ENCODE measurements around the gene EIF4ENIF1.
"Not testable (repeated sequence)": the region's sequence is repeated elsewhere in the genome, so short reads cannot be mapped to it uniquely, and the experiment has no call there.

The EIF4ENIF1 gene

GRCh38 chr22:31496735-31497146 lies 7.1 kb upstream of the EIF4ENIF1 start:
- DNase-seq (ENCODE audit: low read depth, low spot score) = no peak
- TF ChIP-seq FOXP2 (optimal IDR thresholded peaks at IDR 0.05; ENCODE audit: control extremely low read depth, extremely low read length, insufficient read depth) (no peak), POLR2AphosphoS5 (IDR thresholded peaks at IDR 0.05; ENCODE audit: borderline replicate concordance, low read depth, low read length) (no peak)

GRCh38 chr22:31496007-31496734 lies 6.5 kb upstream of the EIF4ENIF1 start, which contains the start of gene SFI1:
Gene SFI1, plus strand, starts transcription at chr22:31496536. Its CDS starts 11,749 bp downstream, at chr22:31508285.
- Histone ChIP-seq H3K36me3 (ENCODE audit: insufficient read depth, low read length) (0 out of 2 replicates have a peak, but pooled peaks cover 4% of the 10 kb centered on the region), H3K27ac (peak within 1 kb of the TSS; percentile 65), H3K9ac (ENCODE audit: insufficient read length) (peak within 1 kb of the TSS; percentile 82), H3K9me3 (ENCODE audit: low read depth, low read length) (no peaks in the 10 kb centered on the region; the same call in 1 of the 2 replicates), H3K4me3 (peak within 1 kb of the TSS; percentile 96)
- no peak for TF ChIP-seq EZH2 (IDR thresholded peaks at IDR 0.05)
- peak; percentile 35 for TF ChIP-seq FOXP2 (optimal IDR thresholded peaks at IDR 0.05; ENCODE audit: control extremely low read depth, extremely low read length, insufficient read depth)
- peak; percentile 84 for TF ChIP-seq POLR2AphosphoS5 (IDR thresholded peaks at IDR 0.05; ENCODE audit: borderline replicate concordance, low read depth, low read length)
- DNase-seq (ENCODE audit: low read depth, low spot score) = peak; percentile 47

More at GRCh38 chr22:31496735-31497146, 7.1 kb upstream of the EIF4ENIF1 start:
- H3K9ac ChIP-seq (ENCODE audit: insufficient read length) = peak overlapping the region; percentile 82
- peak overlapping the region; percentile 96 for H3K4me3 ChIP-seq
- H3K36me3 ChIP-seq (ENCODE audit: insufficient read depth, low read length) = 0 out of 2 replicates have a peak, but pooled peaks cover 4% of the 10 kb centered on the region
- H3K9me3 ChIP-seq (ENCODE audit: low read depth, low read length) = no peaks in the 10 kb centered on the region; the same call in 1 of the 2 replicates
- H3K27ac ChIP-seq = no peak overlapping the region

GRCh38 chr22:31495343-31495742 lies 5.7 kb upstream of the EIF4ENIF1 start:
- 0 out of 2 replicates have a peak, but pooled peaks cover 4% of the 10 kb centered on the region for H3K36me3 ChIP-seq (ENCODE audit: insufficient read depth, low read length)
- no peaks in the 10 kb centered on the region; the same call in 1 of the 2 replicates for H3K9me3 ChIP-seq (ENCODE audit: low read depth, low read length)
- peak overlapping the region; percentile 66 for H3K9ac ChIP-seq (ENCODE audit: insufficient read length)
- DNase-seq (ENCODE audit: low read depth, low spot score) = no peak
- H3K27ac ChIP-seq = peak overlapping the region; percentile 65; the same call in 1 of the 2 replicates
- H3K4me3 ChIP-seq = peak overlapping the region; percentile 96
- no peak for TF ChIP-seq POLR2AphosphoS5 (IDR thresholded peaks at IDR 0.05; ENCODE audit: borderline replicate concordance, low read depth, low read length)
- no peak for TF ChIP-seq FOXP2 (optimal IDR thresholded peaks at IDR 0.05; ENCODE audit: control extremely low read depth, extremely low read length, insufficient read depth)
- TF ChIP-seq EZH2 (IDR thresholded peaks at IDR 0.05) = no peak

GRCh38 chr22:31493355-31493754 lies 3.7 kb upstream of the EIF4ENIF1 start:
- H3K27ac ChIP-seq; H3K36me3 ChIP-seq (ENCODE audit: insufficient read depth, low read length); H3K9ac ChIP-seq (ENCODE audit: insufficient read length); H3K4me3 ChIP-seq; DNase-seq (ENCODE audit: low read depth, low spot score); H3K9me3 ChIP-seq (ENCODE audit: low read depth, low read length): not testable (repeated sequence)

GRCh38 chr22:31492151-31492550 lies 2.5 kb upstream of the EIF4ENIF1 start:
- peak overlapping the region; percentile 61 for H3K27ac ChIP-seq
- TF ChIP-seq FOXP2 (optimal IDR thresholded peaks at IDR 0.05; ENCODE audit: control extremely low read depth, extremely low read length, insufficient read depth) = no peak
- TF ChIP-seq EZH2 (IDR thresholded peaks at IDR 0.05) = no peak
- TF ChIP-seq POLR2AphosphoS5 (IDR thresholded peaks at IDR 0.05; ENCODE audit: borderline replicate concordance, low read depth, low read length) = no peak
- no peak for DNase-seq (ENCODE audit: low read depth, low spot score)
- no peak overlapping the region for H3K4me3 ChIP-seq
- no peaks in the 10 kb centered on the region for H3K9me3 ChIP-seq (ENCODE audit: low read depth, low read length)
- H3K9ac ChIP-seq (ENCODE audit: insufficient read length) = no peak overlapping the region
- peaks cover 12% of the 10 kb centered on the region for H3K36me3 ChIP-seq (ENCODE audit: insufficient read depth, low read length)

GRCh38 chr22:31491218-31491962 lies 1.7 kb upstream of the EIF4ENIF1 start:
- H3K9me3 ChIP-seq (ENCODE audit: low read depth, low read length) = no peaks in the 10 kb centered on the region
- TF ChIP-seq POLR2AphosphoS5 (IDR thresholded peaks at IDR 0.05; ENCODE audit: borderline replicate concordance, low read depth, low read length) = no peak; the same call in 1 of the 2 replicates
- TF ChIP-seq FOXP2 (optimal IDR thresholded peaks at IDR 0.05; ENCODE audit: control extremely low read depth, extremely low read length, insufficient read depth) = no peak
- no peak for TF ChIP-seq EZH2 (IDR thresholded peaks at IDR 0.05)
- H3K27ac ChIP-seq = peak overlapping the region; percentile 65
- H3K9ac ChIP-seq (ENCODE audit: insufficient read length) = peak overlapping the region; percentile 91
- peaks cover 19% of the 10 kb centered on the region for H3K36me3 ChIP-seq (ENCODE audit: insufficient read depth, low read length)
- no peak for DNase-seq (ENCODE audit: low read depth, low spot score)
- H3K4me3 ChIP-seq = peak overlapping the region; percentile 100

GRCh38 chr22:31490496-31490925 lies 869 bp upstream of the EIF4ENIF1 start:
- H3K4me3 ChIP-seq = peak overlapping the region; percentile 100
- H3K27ac ChIP-seq = peak overlapping the region; percentile 65

GRCh38 chr22:31488988-31489617 lies 539 bp downstream of the EIF4ENIF1 start:
- H3K4me3 ChIP-seq = peak overlapping the region; percentile 100
- no peak overlapping the region for H3K27ac ChIP-seq
- H3K36me3 ChIP-seq (ENCODE audit: insufficient read depth, low read length) = peaks cover 37% of the 10 kb centered on the region
- no peak for DNase-seq (ENCODE audit: low read depth, low spot score)
- H3K9ac ChIP-seq (ENCODE audit: insufficient read length) = peak overlapping the region; percentile 91
- no peak for TF ChIP-seq FOXP2 (optimal IDR thresholded peaks at IDR 0.05; ENCODE audit: control extremely low read depth, extremely low read length, insufficient read depth)
- no peaks in the 10 kb centered on the region for H3K9me3 ChIP-seq (ENCODE audit: low read depth, low read length)

More at GRCh38 chr22:31490496-31490925, 869 bp upstream of the EIF4ENIF1 start:
- no peak for TF ChIP-seq POLR2AphosphoS5 (IDR thresholded peaks at IDR 0.05; ENCODE audit: borderline replicate concordance, low read depth, low read length)
- TF ChIP-seq EZH2 (IDR thresholded peaks at IDR 0.05) = no peak
- TF ChIP-seq FOXP2 (optimal IDR thresholded peaks at IDR 0.05; ENCODE audit: control extremely low read depth, extremely low read length, insufficient read depth) = no peak
- H3K9ac ChIP-seq (ENCODE audit: insufficient read length) = peak overlapping the region; percentile 91
- H3K9me3 ChIP-seq (ENCODE audit: low read depth, low read length) = no peaks in the 10 kb centered on the region
- DNase-seq (ENCODE audit: low read depth, low spot score) = no peak
- peaks cover 23% of the 10 kb centered on the region for H3K36me3 ChIP-seq (ENCODE audit: insufficient read depth, low read length)

All from SK-N-MC (cell line).